OCI-LY3 (cell line): ENCODE results near the gene SLC6A6.

Experiments
- H2AFZ ChIP-seq: fragments of 200-600, 300-600 bp; shearing (Covaris generic); 2 replicates; pipeline ENCODE4 v1.6.0; 2014; ENCODE audit warnings: antibody characterized with exemption, low read depth, low read length
- H3K27ac ChIP-seq: fragments of 200-600, 300-600 bp; sonication (generic); 2 replicates; pipeline ENCODE4 v1.5.1; 2014; ENCODE audit warnings: mild to moderate bottlenecking, low read length, moderate library complexity, mixed read lengths
- H3K27me3 ChIP-seq: fragments of 200-600, 300-600 bp; sonication (generic); 2 replicates; pipeline ENCODE4 v1.6.1; 2014; ENCODE audit warnings: low read depth, low read length, mixed read lengths
- H3K36me3 ChIP-seq: fragments of 200-600, 300-600 bp; sonication (generic); replicated peaks from 2 replicates; pipeline ENCODE3; 2014; ENCODE audit warnings: low read depth, low read length, mixed read lengths
- H3K4me1 ChIP-seq: fragments of 300-600, 200-600 bp; sonication (generic); 2 replicates; pipeline ENCODE4 v1.6.1; 2014; ENCODE audit warnings: low read length, mixed read lengths
- H3K4me2 ChIP-seq: fragments of 200-600, 300-600 bp; sonication (generic); 2 replicates; pipeline ENCODE4 v1.6.1; 2014; ENCODE audit warnings: low read length, mixed read lengths
- H3K4me3 ChIP-seq: fragments of 300-600, 200-600 bp; sonication (generic); 2 replicates; pipeline ENCODE4 v1.5.1; 2014; ENCODE audit warnings: antibody characterized with exemption, mild to moderate bottlenecking, low read length, moderate library complexity
- H3K79me2 ChIP-seq: fragments of 300-600, 200-600 bp; shearing (Covaris generic); 2 replicates; pipeline ENCODE4 v1.6.1; 2014; ENCODE audit warnings: mild to moderate bottlenecking, low read length, mixed read lengths
- H3K9ac ChIP-seq: fragments of 300-600, 200-600 bp; shearing (Covaris generic); 2 replicates; pipeline ENCODE4 v1.6.0; 2014; ENCODE audit warnings: mild to moderate bottlenecking, low read length, moderate library complexity
- H3K9me3 ChIP-seq: fragments of 200-600, 300-600 bp; shearing (Covaris generic); 2 replicates; pipeline ENCODE4 v1.6.1; 2014; ENCODE audit warnings: low read length, mixed read lengths; ENCODE audit not compliant: insufficient read depth
- H4K20me1 ChIP-seq: fragments of 200-600, 300-600 bp; sonication (generic); 2 replicates; pipeline ENCODE4 v1.6.1; 2016; ENCODE audit warnings: low read length, mixed read lengths; ENCODE audit not compliant: insufficient read depth
- CTCF ChIP-seq: fragments of 200-600, 300-600 bp; sonication (generic); IDR thresholded peaks from 2 replicates; pipeline ENCODE4 v1.5.1; 2014; ENCODE audit warnings: antibody characterized with exemption, low read length, low read depth
- EZH2phosphoT487 ChIP-seq: fragments of 200-600 bp; shearing (Covaris generic); IDR thresholded peaks from 2 replicates; pipeline ENCODE4 v1.6.1; 2018; ENCODE audit warnings: antibody characterized with exemption, mixed run types, low read depth

The SLC6A6 gene

GRCh38 chr3:14464141-14464465 lies 61.7 kb downstream of the SLC6A6 start:
- H3K36me3 ChIP-seq, result peaks cover 96% of the 10 kb centered on the region
- H3K9me3 ChIP-seq, result no peaks in the 10 kb centered on the region
- H3K27ac ChIP-seq, result no peak overlapping the region
- TF ChIP-seq EZH2phosphoT487, result no peak
- TF ChIP-seq CTCF, result no peak
- H3K4me1 ChIP-seq, result peaks cover 31% of the 10 kb centered on the region
- H3K9ac ChIP-seq, result no peak overlapping the region
- no peaks in the 10 kb centered on the region for H3K27me3 ChIP-seq
- peaks cover 4% of the 10 kb centered on the region; the same call in 1 of the 2 replicates for H3K79me2 ChIP-seq
- no peak overlapping the region for H3K4me2 ChIP-seq
- H3K4me3 ChIP-seq, result no peak overlapping the region
- no peaks in the 10 kb centered on the region for H4K20me1 ChIP-seq
- H2AFZ ChIP-seq, result no peak overlapping the region

GRCh38 chr3:14464521-14464920 lies 62.1 kb downstream of the SLC6A6 start:
- Histone ChIP-seq H3K4me2 (no peak overlapping the region), H3K27me3 (no peaks in the 10 kb centered on the region), H3K4me1 (peaks cover 27% of the 10 kb centered on the region), H3K27ac (no peak overlapping the region), H3K36me3 (peaks cover 96% of the 10 kb centered on the region), H2AFZ (no peak overlapping the region), H4K20me1 (no peaks in the 10 kb centered on the region), H3K9me3 (no peaks in the 10 kb centered on the region), H3K4me3 (no peak overlapping the region), H3K9ac (no peak overlapping the region), H3K79me2 (peaks cover 4% of the 10 kb centered on the region; the same call in 1 of the 2 replicates)
- TF ChIP-seq EZH2phosphoT487 (no peak), CTCF (no peak)

GRCh38 chr3:14465425-14465824 lies 63.0 kb downstream of the SLC6A6 start:
- TF ChIP-seq EZH2phosphoT487 (no peak), CTCF (no peak)
- Histone ChIP-seq H3K36me3 (peaks cover 96% of the 10 kb centered on the region), H3K4me1 (peaks cover 22% of the 10 kb centered on the region), H4K20me1 (no peaks in the 10 kb centered on the region), H2AFZ (no peak overlapping the region), H3K4me2 (no peak overlapping the region), H3K4me3 (no peak overlapping the region), H3K79me2 (peaks cover 4% of the 10 kb centered on the region; the same call in 1 of the 2 replicates), H3K9ac (no peak overlapping the region), H3K9me3 (no peaks in the 10 kb centered on the region), H3K27ac (no peak overlapping the region), H3K27me3 (no peaks in the 10 kb centered on the region)

GRCh38 chr3:14466179-14466903 lies 63.9 kb downstream of the SLC6A6 start:
- Histone ChIP-seq H3K36me3 (peaks cover 95% of the 10 kb centered on the region), H3K9me3 (no peaks in the 10 kb centered on the region), H4K20me1 (no peaks in the 10 kb centered on the region), H3K4me2 (no peak overlapping the region), H3K9ac (no peak overlapping the region), H3K27ac (no peak overlapping the region), H3K4me3 (no peak overlapping the region), H3K4me1 (peaks cover 13% of the 10 kb centered on the region), H2AFZ (no peak overlapping the region), H3K79me2 (peaks cover 4% of the 10 kb centered on the region; the same call in 1 of the 2 replicates), H3K27me3 (no peaks in the 10 kb centered on the region)
- no peak for TF ChIP-seq EZH2phosphoT487
- no peak for TF ChIP-seq CTCF
